Keratinocyte (primary cell): ENCODE data around the gene SMAD7.

ENCODE experiments used
- EZH2 ChIP-seq: IDR thresholded peaks from one replicate; pipeline ENCODE4 v1.6.1; 2012; ENCODE audit warnings: inconsistent platforms, mild to moderate bottlenecking, low read length, moderate library complexity
- TF ChIP-seq, protein P1 (sequence below), 3 experiments: IDR thresholded peaks in 1 of 3; conservative IDR thresholded peaks in 1 of 3; optimal IDR thresholded peaks in 1 of 3; 2 replicates in 2 of 3; 3 replicates in 1 of 3; pipeline versions ENCODE3 to v1.5.1; 2011; ENCODE audit warnings: low read length in 3 of 3, mild to moderate bottlenecking in 3 of 3, moderate library complexity in 2 of 3, control low read depth in 1 of 3, inconsistent platforms in 1 of 3; ENCODE audit not compliant: insufficient read depth in 2 of 3; ENCODE audit errors: extremely low read depth in 1 of 3

DNA sequence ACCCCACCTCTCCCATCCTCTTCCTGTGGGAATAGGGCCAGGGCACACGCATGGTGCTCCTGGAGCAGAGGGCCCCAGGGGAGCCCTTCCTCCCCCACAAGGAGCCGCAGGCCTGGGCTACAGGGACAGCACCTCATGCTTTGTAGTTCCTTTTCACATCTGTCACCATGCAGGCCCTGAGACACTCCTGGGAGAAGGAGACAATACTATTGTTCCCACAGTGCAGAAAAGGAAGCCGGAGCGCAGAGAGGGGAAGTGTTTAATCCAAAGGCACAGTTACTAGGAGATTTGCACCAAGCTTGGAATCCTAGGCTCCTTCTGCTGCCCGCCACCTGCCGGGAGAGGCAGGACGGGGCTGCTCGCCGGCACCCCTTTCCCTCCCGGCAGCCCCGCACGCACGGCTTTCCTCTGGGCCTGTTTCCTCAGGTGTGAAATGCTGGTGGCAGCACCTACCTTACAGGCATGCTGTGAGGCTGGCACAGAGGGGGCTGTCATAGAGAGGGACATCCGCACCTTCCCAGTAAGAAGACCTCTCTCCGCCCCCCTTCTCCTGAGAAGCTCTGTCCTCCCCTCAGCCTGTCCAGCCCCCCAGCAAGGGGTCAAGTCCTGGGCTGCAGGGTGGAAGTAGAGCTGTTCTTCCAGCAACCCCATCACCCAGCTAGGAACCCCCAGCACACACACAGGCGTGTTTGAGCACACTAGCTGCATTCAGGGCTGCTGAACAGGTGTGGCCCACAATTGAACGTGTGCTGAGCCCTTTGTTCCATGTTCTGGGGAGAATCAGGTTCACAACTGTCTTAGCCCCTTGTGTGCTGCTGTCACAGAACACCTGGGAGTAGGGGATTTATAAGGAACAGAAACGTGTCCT lies 62.6 kb downstream of the SMAD7 start:
- TF ChIP-seq, protein P1, sequence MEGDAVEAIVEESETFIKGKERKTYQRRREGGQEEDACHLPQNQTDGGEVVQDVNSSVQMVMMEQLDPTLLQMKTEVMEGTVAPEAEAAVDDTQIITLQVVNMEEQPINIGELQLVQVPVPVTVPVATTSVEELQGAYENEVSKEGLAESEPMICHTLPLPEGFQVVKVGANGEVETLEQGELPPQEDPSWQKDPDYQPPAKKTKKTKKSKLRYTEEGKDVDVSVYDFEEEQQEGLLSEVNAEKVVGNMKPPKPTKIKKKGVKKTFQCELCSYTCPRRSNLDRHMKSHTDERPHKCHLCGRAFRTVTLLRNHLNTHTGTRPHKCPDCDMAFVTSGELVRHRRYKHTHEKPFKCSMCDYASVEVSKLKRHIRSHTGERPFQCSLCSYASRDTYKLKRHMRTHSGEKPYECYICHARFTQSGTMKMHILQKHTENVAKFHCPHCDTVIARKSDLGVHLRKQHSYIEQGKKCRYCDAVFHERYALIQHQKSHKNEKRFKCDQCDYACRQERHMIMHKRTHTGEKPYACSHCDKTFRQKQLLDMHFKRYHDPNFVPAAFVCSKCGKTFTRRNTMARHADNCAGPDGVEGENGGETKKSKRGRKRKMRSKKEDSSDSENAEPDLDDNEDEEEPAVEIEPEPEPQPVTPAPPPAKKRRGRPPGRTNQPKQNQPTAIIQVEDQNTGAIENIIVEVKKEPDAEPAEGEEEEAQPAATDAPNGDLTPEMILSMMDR (optimal IDR thresholded peaks at IDR 0.05 in 1 of 3, IDR thresholded peaks at IDR 0.05 in 1 of 3, conservative IDR thresholded peaks at IDR 0.05 in 1 of 3; ENCODE audit: extremely low read depth in 1 of 3, insufficient read depth in 2 of 3, low read length in 3 of 3), result no peak
- no peak for TF ChIP-seq EZH2
